Chondrocyte (in vitro differentiated cells): ENCODE results near the gene ZFHX3. TPM values are rescaled to one million over a fixed set of nuclear protein-coding genes. Genes with fewer than 3 reads are reported as not detected.
"Not testable (repeated sequence)": the region's sequence is repeated elsewhere in the genome, so short reads cannot be mapped to it uniquely, and the experiment has no call there.

Experiments used
- DNase-seq: peaks from one replicate; pipeline ENCODE4 v3.0.0; 2021; ENCODE audit warnings: mixed read lengths, low spot score
- H3K27ac Mint-ChIP-seq: one replicate; pipeline ENCODE4 v1.8.0; 2021; ENCODE audit warnings: mild to moderate bottlenecking, moderate library complexity, mixed read lengths; ENCODE audit not compliant: unreplicated experiment
- H3K27me3 Mint-ChIP-seq: 2 replicates; pipeline ENCODE4 v1.8.0; 2021; ENCODE audit warnings: low read depth, mixed read lengths
- H3K36me3 Mint-ChIP-seq: 2 replicates; pipeline ENCODE4 v1.8.0; 2021; ENCODE audit warnings: low read depth, mixed read lengths
- H3K4me1 Mint-ChIP-seq: 2 replicates; pipeline ENCODE4 v1.8.0; 2021; ENCODE audit warnings: low read depth, mild to moderate bottlenecking, mixed read lengths
- H3K4me3 Mint-ChIP-seq: one replicate; pipeline ENCODE4 v1.8.0; 2021; ENCODE audit warnings: mild to moderate bottlenecking, moderate library complexity, mixed read lengths; ENCODE audit not compliant: unreplicated experiment
- H3K9me3 Mint-ChIP-seq: 2 replicates; pipeline ENCODE4 v1.8.0; 2021; ENCODE audit warnings: low read depth, mixed read lengths
- total RNA-seq: library from RNA; stranded (reverse); gene quantifications from 3 replicates; pipeline ENCODE4 v1.2.1, GENCODE V29; 2021
- TF ChIP-seq, protein P1 (sequence below): fragments of 200-600 bp; sonication (generic); IDR thresholded peaks from 2 replicates; pipeline ENCODE4 v1.5.0; 2021; ENCODE audit warnings: antibody characterized with exemption, mild to moderate bottlenecking, moderate library complexity

ZFHX3 gene
- total RNA-seq, 1 donor from 2014 or later, result 86.8 TPM

DNA sequence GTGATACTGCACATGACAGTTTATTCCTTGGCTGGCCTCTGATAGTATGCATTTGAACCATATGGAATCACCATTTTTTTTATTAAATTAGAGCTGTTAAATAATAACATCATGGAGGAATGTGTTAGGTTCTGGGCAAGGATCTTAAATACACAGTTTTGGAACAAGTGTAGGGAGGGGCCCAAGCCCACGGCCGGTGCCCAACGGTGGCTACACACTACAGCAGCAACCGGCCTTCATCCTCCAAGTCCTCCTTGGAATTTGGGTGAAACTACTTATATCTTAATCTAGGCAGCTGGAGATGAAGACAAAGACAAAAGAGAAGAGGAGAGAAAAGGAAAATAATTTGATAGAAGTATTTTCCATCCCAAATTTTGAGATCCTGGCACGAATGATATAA is 35.6 kb downstream of the ZFHX3 start:
- TF ChIP-seq, protein P1, sequence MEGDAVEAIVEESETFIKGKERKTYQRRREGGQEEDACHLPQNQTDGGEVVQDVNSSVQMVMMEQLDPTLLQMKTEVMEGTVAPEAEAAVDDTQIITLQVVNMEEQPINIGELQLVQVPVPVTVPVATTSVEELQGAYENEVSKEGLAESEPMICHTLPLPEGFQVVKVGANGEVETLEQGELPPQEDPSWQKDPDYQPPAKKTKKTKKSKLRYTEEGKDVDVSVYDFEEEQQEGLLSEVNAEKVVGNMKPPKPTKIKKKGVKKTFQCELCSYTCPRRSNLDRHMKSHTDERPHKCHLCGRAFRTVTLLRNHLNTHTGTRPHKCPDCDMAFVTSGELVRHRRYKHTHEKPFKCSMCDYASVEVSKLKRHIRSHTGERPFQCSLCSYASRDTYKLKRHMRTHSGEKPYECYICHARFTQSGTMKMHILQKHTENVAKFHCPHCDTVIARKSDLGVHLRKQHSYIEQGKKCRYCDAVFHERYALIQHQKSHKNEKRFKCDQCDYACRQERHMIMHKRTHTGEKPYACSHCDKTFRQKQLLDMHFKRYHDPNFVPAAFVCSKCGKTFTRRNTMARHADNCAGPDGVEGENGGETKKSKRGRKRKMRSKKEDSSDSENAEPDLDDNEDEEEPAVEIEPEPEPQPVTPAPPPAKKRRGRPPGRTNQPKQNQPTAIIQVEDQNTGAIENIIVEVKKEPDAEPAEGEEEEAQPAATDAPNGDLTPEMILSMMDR, result no peak
- Mint-ChIP-seq H3K27ac (peak overlapping the region; percentile 80), H3K36me3 (no peaks in the 10 kb centered on the region), H3K9me3 (no peaks in the 10 kb centered on the region), H3K4me3 (no peak overlapping the region), H3K4me1 (peaks cover 80% of the 10 kb centered on the region), H3K27me3 (no peaks in the 10 kb centered on the region)
- DNase-seq, result no peak

DNA sequence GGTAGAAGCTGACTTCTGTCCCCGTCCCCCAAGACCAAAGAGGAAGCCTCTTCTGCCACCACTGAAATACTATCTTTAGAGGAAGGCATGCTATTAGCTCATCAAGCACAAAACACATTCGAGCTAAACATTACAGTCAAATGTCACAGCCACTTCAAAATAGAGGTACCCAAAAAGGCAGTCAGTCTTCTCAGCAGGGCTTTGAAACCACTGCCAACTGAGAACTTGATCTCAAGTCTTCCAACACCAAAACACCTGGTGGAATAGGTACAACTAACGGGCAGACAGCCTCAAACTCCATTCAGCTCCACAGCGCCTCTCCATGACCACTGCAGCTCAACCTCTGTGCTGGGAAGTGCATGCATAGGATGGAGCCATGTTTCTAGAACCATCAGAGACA is 36.0 kb downstream of the ZFHX3 start:
- H3K27me3 Mint-ChIP-seq, result no peaks in the 10 kb centered on the region
- DNase-seq, result no peak
- H3K4me3 Mint-ChIP-seq, result no peak overlapping the region
- no peak overlapping the region for H3K27ac Mint-ChIP-seq
- TF ChIP-seq, protein P1, result peak; percentile 17
- H3K4me1 Mint-ChIP-seq, result peaks cover 80% of the 10 kb centered on the region
- H3K9me3 Mint-ChIP-seq, result no peaks in the 10 kb centered on the region
- H3K36me3 Mint-ChIP-seq, result no peaks in the 10 kb centered on the region

DNA sequence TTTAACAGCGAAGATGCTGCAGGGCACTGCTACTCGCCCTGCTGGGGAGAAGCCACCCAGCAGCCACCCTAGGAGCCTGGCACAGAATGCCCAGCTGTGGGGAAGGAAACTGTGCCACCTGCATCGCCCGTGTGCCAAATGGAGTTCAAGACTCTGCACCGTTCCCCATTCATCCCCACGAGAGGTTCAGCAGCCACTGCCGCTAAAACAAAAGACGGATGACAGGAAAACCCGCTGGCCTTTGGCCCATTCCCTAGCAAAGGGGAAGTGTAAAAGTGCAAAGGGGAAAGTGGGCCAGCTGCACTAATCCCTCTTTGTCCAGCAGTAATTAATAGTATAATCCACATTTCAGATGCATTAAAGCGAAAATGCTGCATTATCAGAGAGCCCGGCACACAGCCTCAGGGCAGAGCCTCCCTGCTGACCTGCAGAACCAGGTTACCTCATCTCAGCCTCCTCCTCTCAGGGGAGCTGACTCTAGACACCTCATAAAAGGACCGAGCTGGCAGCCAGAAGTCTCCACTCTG is 37.7 kb downstream of the ZFHX3 start:
- Mint-ChIP-seq H3K4me1 (peaks cover 78% of the 10 kb centered on the region), H3K27ac (peak overlapping the region; percentile 32), H3K4me3 (no peak overlapping the region), H3K27me3 (no peaks in the 10 kb centered on the region), H3K9me3 (no peaks in the 10 kb centered on the region), H3K36me3 (no peaks in the 10 kb centered on the region)
- peak; percentile 48 for DNase-seq
- TF ChIP-seq, protein P1, result no peak

DNA sequence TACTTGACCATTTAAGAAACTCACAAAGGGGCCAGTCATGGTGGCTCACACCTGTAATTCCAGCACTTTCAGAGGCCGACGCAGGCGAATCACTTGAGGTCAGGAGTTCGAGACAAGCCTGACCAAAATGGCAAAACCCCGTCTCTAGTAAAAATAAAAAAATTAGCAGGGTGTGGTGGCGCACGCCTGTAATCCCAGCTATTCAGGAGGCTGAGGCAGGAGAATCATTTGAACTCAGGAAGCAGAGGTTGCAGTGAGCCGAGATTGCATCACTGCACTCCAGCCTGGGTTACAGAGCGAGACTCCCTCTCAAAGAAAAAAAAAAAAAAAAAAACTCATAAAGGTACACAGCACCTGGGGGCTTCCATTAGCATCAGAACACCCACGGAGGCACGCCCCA is 38.2 kb downstream of the ZFHX3 start:
- H3K9me3 Mint-ChIP-seq, H3K4me3 Mint-ChIP-seq, H3K27me3 Mint-ChIP-seq, H3K27ac Mint-ChIP-seq, H3K36me3 Mint-ChIP-seq: not testable (repeated sequence)
- peaks cover 75% of the 10 kb centered on the region for H3K4me1 Mint-ChIP-seq
- DNase-seq, result peak; percentile 17

DNA sequence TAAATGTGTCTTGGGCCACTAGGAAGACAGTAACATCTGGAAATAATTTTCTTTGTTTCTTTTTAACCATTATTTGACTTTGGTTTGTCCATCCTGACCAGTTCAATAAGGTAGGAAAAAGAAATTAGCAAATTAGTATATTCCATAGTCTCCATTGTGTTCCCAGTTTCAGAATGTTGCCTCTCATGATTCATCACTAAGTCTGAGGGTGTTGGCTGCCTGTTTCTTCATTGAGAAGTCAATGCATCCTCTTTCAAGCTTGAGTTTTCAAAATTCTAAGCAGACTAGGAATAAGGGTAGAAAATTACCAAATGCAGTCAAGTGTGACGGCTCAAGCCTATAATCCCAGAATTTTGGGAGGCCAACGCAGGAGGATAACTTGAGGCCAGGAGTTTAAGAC is 41.9 kb downstream of the ZFHX3 start:
- Mint-ChIP-seq H3K9me3 (peaks cover 3% of the 10 kb centered on the region), H3K4me3 (no peak overlapping the region), H3K27me3 (no peaks in the 10 kb centered on the region), H3K4me1 (peaks cover 77% of the 10 kb centered on the region), H3K36me3 (no peaks in the 10 kb centered on the region), H3K27ac (peak overlapping the region; percentile 89)
- no peak for DNase-seq
- TF ChIP-seq, protein P1, result no peak

DNA sequence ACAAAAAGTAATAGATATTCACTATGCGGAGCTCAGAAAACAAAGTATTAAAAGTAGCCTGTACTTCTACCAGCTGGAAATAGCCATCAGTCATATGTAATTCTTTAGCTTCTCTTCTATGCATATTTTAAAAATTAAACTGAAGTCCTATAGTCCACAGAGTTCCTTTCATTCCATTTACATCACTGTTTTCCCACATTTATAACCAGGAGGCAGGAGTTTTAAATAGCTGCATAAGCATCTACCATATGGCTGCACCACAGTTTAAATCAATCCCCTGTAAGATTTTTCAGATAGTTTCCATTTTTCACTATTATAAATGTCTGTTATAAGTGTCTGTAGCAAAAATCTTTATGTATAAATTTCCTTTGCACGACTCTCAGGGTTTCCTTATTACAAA is 45.1 kb downstream of the ZFHX3 start:
- H3K27me3 Mint-ChIP-seq, result no peaks in the 10 kb centered on the region
- peaks cover 3% of the 10 kb centered on the region for H3K9me3 Mint-ChIP-seq
- peak overlapping the region; percentile 91 for H3K27ac Mint-ChIP-seq
- TF ChIP-seq, protein P1, result no peak
- H3K4me3 Mint-ChIP-seq, result no peak overlapping the region
- peaks cover 84% of the 10 kb centered on the region for H3K4me1 Mint-ChIP-seq
- H3K36me3 Mint-ChIP-seq, result no peaks in the 10 kb centered on the region
- no peak for DNase-seq
